IPS-15b (cell line): Measurements from ENCODE around the gene CLIP1.
"Not testable (repeated sequence)": the region's sequence is repeated elsewhere in the genome, so short reads cannot be mapped to it uniquely, and the experiment has no call there.

Experiments
- H3K27me3 ChIP-seq: one replicate; pipeline ENCODE4 v1.6.1; 2013; ENCODE audit warnings: low read length; ENCODE audit not compliant: control insufficient read depth, insufficient read depth
- H3K36me3 ChIP-seq: one replicate; pipeline ENCODE4 v1.6.1; 2013; ENCODE audit warnings: low read length; ENCODE audit not compliant: control insufficient read depth, insufficient read depth
- H3K4me1 ChIP-seq: one replicate; pipeline ENCODE4 v1.6.1; 2013; ENCODE audit warnings: mild to moderate bottlenecking, low read length; ENCODE audit not compliant: control insufficient read depth, insufficient read depth
- H3K4me3 ChIP-seq: one replicate; pipeline ENCODE4 v1.5.1; 2013; ENCODE audit warnings: low read depth, low read length
- H3K9ac ChIP-seq: one replicate; pipeline ENCODE4 v1.6.1; 2013; ENCODE audit warnings: low read depth, mild to moderate bottlenecking, low read length
- H3K9me3 ChIP-seq: one replicate; pipeline ENCODE4 v1.6.1; 2013; ENCODE audit warnings: mild to moderate bottlenecking, low read length; ENCODE audit not compliant: control insufficient read depth, insufficient read depth

The CLIP1 gene

DNA sequence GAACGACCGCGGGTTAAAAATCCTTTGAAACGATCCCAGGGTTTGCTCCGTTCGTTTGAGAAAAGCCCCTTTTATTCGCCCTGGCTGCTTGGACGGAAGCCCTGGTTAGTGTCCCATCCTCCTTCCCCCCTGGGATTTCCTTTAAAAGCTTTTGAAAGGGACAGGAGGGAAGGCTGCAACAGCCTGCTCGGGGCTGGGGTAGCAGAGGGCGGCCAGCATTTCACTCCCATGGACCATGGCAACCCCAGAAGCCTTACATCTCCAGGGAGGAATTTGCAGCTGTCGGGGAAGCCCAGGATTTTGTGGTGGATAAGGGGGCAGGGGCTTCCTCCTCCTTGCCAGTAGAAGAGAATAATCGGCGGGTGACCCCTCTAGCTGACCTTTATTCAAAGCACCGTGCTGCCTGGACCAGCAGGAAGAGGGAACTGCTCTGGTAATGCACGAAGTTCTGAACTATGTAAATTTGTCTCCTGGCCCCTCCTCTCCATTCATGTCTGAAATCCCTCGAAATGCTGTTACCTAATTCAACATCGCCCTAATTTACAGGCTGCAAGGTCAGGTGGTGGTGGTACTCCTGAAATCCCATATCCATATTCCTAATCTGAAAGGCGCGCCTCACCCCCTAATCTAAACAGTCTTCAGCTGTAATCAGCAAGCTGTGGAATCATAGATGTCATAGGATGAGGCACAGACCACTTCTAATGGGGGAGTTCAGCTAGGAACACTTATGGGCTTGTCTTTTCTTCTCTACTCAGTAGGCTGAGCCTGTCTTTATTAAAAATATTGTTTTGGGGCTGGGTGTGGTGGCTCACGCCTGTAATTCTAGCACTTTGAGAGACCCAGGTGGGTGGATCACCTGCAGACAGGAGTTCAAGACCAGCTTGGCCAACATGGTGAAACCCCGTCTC, 1.0 kb upstream of the CLIP1 start:
- Histone ChIP-seq H3K9me3 (no peaks in the 10 kb centered on the region), H3K9ac (peak overlapping the region; percentile 41), H3K36me3 (no peaks in the 10 kb centered on the region), H3K27me3 (no peaks in the 10 kb centered on the region), H3K4me1 (peaks cover 5% of the 10 kb centered on the region), H3K4me3 (peak overlapping the region; percentile 80)

DNA sequence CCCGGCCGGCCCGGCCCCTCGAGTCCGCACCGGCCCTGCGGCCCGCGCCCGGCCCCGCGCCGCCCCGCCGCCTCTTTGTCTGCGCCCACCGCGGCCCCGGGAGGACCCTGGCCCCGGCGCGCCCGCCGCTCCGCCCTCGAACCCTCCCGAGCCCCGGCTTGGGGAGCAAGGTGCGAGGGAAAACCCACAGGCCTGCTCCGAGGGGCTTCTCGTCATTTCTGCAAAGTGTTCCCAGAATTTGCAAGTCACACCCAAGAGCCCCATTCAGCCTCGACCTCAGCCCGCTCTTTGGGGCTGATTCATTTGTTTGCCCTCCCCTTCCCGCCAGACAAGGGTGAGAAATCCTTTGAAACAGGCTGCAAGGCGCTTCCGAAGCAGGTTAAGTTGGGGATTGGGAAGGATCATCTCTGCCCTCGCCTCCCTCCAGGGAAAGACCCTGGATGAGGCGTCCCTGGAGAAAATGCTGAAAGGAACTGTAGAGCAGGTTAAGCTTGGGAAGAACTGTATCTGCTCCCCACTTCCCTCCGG, 325 bp upstream of the CLIP1 start:
- peaks cover 5% of the 10 kb centered on the region for H3K4me1 ChIP-seq
- no peaks in the 10 kb centered on the region for H3K27me3 ChIP-seq
- no peaks in the 10 kb centered on the region for H3K36me3 ChIP-seq
- no peaks in the 10 kb centered on the region for H3K9me3 ChIP-seq
- H3K9ac ChIP-seq, result peak overlapping the region; percentile 41
- peak overlapping the region; percentile 80 for H3K4me3 ChIP-seq

DNA sequence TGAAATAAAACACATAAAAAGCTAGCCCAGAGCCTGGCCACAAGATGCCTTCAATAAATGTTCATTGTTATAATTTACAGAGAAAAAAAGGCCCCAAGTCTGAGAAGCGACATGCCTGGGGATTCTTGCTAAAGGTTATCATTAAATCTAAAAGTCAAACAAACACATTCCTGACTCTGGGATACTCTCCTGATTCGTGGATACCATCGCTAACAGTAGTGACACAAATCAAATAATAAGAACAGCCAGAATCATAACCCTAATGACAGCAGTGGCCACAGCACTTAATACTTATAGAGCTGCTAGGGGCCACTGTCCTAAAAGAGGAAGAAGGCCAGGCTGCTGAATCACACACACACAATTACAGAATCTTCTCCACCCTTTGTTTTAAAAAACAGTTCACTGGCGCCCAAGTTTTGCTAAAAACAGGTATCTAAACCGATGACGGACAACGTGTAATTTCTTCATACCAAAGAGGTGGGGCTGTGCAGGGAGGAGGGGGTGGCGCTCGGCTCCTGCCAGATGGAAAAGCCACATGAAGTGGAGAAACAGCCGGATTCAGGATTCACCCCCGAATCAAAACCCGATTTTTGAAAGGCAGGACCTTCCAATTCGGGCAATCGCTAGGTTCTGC, 1.2 kb downstream of the CLIP1 start:
- no peaks in the 10 kb centered on the region for H3K36me3 ChIP-seq
- no peaks in the 10 kb centered on the region for H3K27me3 ChIP-seq
- H3K4me3 ChIP-seq, result peak overlapping the region; percentile 79
- no peaks in the 10 kb centered on the region for H3K9me3 ChIP-seq
- peaks cover 5% of the 10 kb centered on the region for H3K4me1 ChIP-seq
- H3K9ac ChIP-seq, result no peak overlapping the region

DNA sequence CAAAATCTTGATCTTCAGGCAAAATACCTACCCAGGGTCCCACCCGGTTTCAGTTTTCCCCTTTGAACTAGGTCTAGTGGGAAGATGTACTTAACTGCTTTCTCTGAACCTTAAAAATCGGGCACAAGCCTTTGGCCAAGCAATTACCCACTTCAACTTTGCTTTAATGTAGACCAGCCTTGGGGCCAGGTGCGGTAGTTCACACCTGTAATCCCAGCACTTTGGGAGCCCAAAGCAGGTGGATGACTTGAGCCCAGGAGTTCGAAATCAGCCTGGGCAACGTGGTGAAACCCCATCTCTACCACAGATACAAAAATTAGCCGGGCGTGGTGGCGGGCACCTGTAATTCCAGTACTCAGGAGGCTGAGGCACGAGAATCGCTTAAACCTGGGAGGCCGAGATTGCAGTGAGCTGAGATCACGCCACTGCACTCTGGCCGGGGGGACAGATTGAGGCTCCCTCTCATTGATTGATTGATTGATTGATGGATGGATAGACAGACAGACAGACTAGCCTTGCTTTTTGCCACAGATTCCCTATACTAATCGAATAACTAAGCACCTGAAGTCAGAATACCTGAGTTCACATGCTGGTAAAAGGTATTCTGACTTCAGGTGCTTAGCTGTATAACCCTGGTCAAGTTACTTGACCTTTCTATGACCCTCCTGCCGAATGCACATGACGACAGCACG, 1.9 kb downstream of the CLIP1 start:
- no peak overlapping the region for H3K9ac ChIP-seq
- H3K4me3 ChIP-seq, result no peak overlapping the region
- H3K27me3 ChIP-seq, result no peaks in the 10 kb centered on the region
- no peaks in the 10 kb centered on the region for H3K36me3 ChIP-seq
- peaks cover 5% of the 10 kb centered on the region for H3K4me1 ChIP-seq
- no peaks in the 10 kb centered on the region for H3K9me3 ChIP-seq

DNA sequence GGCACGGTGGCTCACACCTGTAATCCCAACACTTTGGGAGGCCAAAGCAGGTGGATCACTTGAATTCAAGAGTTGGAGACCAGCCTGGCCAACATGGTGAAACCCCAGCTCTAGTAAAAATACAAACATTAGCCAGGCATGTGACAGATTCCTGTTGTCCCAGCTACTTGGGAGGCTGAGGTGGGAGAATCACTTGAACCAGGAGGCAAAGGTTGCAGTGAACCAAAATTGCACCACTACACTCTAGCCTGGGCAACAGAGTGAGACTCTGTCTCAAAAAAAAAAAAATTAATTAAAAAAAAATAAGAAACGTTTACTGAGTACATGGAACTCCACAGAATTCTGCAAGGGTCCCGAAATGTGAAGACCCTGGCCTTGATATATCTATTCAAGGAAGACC, 3.4 kb downstream of the CLIP1 start:
- H3K36me3 ChIP-seq, H3K9ac ChIP-seq, H3K4me1 ChIP-seq, H3K9me3 ChIP-seq, H3K4me3 ChIP-seq, H3K27me3 ChIP-seq: not testable (repeated sequence)

DNA sequence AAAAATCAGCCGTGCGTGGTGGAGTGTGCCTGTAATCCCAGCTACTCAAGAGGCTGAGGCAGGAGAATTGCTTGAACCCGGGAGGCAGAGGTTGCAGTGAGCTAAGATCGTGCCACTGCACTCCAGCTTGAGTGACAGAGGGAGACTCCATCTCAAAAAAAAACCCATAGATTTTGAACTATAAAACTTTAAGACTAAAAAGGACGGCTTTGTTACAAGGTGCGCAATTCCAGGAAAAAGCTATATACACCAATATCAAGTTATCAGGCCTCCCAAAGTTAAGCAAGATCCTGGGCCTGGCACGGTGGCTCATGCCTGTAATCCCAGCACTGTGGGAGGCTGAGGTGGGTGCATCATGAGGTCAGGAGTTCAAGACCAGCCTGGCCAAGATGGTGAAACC, 6.8 kb downstream of the CLIP1 start:
- not testable (repeated sequence) for H3K27me3 ChIP-seq, H3K36me3 ChIP-seq, H3K4me3 ChIP-seq, H3K4me1 ChIP-seq, H3K9me3 ChIP-seq, H3K9ac ChIP-seq

DNA sequence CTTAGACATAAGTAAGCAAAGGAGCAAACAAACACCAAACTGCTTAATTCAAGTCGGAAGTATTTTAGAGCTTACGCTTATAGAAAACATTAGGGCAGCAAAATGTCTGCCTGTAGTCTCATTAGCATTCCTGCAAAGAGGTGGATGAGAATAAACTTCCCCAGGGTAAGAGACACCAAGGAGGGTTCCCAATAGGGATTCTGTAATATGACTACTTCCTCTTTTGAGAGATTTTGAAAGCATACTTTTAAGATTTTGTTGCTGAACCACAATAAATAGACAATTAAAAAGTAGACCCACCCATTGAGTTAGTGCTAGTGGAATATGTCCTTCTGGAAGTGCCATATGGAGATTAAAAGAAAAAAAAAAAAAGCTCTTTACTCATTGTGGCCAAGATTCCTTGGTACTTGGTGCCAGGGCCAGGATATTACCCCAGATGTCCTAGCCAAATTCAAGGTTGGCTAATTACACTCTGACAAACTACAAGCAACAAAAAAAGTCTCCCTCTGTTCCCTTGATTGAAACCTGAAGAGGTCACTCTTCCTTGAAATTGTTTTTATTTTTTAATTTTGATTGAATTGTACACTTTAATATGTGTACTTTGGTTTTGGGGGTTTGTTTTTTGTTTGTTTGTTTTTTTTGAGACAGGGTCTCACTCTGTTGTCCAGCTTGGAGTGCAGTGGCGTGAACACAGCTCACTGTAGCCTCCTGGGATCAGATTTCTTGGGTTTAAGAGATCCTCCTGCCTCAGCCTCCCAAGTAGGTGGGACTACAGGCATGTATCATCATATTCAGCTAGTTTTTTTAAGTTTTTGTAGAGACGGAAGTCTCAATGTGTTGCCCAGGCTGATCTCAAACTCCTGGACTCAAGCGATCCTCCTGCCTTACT, 8.7 kb downstream of the CLIP1 start:
- Histone ChIP-seq H3K4me1 (no peaks in the 10 kb centered on the region), H3K27me3 (no peaks in the 10 kb centered on the region), H3K4me3 (no peak overlapping the region), H3K9ac (no peak overlapping the region), H3K9me3 (no peaks in the 10 kb centered on the region), H3K36me3 (no peaks in the 10 kb centered on the region)

DNA sequence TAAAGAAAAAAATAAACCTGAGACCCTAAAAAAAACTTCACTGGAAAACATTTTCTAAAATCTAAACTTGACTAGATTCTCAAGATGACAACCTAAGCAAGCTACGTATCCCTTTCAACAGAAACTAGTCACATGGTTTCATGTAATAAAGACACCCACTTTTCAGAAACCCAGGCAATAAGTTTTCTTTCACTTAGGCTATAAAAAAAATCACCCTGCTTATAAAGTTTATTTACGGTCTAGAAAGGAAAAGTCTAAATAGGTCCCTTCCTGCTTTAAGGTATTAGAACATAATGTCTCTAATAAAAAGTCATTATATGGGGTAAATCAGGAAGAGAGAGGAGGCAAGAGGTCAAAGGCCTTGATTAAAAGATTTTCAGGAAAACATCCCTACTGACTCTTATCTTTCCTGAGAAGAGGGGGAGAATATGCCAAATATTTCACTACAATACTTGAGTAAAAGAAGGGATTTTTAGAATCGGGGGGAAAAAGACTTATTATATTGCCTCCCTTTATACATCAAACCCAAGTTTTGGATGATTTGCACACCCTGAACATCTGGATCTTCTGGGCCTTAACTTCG, 9.5 kb downstream of the CLIP1 start:
- Histone ChIP-seq H3K36me3 (no peaks in the 10 kb centered on the region), H3K27me3 (no peaks in the 10 kb centered on the region), H3K4me3 (no peak overlapping the region), H3K9ac (no peak overlapping the region), H3K4me1 (no peaks in the 10 kb centered on the region), H3K9me3 (no peaks in the 10 kb centered on the region)

DNA sequence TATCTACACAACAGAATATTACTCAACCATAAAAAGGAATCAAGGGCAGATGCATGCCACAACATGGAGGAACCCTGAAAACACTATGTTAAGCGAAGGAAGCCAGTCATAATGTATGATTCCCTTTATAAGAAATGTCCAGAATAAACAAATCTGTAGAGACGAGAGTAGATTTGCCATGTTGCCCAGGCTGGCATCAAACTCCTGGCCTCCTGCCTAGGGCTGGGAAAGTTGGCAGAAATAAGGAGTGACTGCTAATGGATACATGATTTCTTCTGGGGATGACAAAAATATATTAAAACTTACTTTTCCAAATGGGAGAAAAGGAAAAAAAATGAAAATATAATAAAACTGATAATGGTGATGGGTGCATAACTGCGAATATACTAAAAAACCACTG, 10.9 kb downstream of the CLIP1 start:
- no peak overlapping the region for H3K4me3 ChIP-seq
- H3K9me3 ChIP-seq, result no peaks in the 10 kb centered on the region

DNA sequence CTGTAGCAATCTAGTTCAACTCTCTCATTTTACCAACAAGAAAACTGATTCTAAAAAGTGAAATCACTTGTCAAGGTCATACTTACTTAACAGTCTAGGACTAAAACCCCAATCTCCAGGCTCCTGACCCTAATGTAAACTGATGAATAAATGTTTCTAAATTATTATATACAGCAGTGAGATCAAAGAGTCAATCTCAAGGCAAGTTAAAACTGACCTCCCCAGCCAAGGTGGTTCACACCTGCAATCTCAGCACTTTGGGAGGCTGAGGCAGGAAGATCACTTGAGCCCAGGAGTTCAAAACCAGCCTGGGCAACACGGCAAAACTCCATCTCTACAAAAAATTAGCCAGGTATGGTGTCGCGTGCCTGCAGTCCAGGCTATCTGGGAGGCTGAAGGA, 15.3 kb downstream of the CLIP1 start:
- H3K27me3 ChIP-seq, result no peaks in the 10 kb centered on the region
- no peaks in the 10 kb centered on the region for H3K4me1 ChIP-seq
- no peaks in the 10 kb centered on the region for H3K36me3 ChIP-seq
- H3K4me3 ChIP-seq, result no peak overlapping the region
- H3K9ac ChIP-seq, result no peak overlapping the region
- H3K9me3 ChIP-seq, result no peaks in the 10 kb centered on the region

More for the DNA sequence above, 10.9 kb downstream of the CLIP1 start:
- H3K36me3 ChIP-seq, result no peaks in the 10 kb centered on the region
- H3K4me1 ChIP-seq, result no peaks in the 10 kb centered on the region
- no peak overlapping the region for H3K9ac ChIP-seq
- H3K27me3 ChIP-seq, result no peaks in the 10 kb centered on the region

DNA sequence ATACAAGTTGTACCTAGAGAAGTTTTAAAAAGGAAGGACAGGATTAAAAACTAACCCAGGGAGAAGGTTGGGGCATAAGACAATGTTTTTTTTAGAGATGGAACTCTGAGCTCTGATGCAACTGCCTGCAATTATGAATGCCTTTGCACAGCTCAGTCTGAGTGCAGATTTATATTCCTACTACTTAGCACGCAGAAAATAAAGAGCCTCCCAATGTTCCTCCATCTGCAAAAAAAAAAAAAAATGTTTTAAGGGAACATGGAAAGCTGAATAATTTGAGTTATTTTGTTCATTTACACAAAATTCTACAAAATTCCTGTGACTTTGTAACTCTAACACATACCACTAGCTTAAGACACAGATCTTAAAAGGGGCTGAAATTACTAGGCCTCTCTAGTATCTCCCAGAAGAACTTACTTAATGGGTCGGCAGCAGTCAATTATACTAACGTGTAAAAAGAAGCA, 15.7 kb downstream of the CLIP1 start:
- no peak overlapping the region for H3K9ac ChIP-seq
- H3K27me3 ChIP-seq, result no peaks in the 10 kb centered on the region
- no peak overlapping the region for H3K4me3 ChIP-seq
- no peaks in the 10 kb centered on the region for H3K4me1 ChIP-seq
- H3K36me3 ChIP-seq, result no peaks in the 10 kb centered on the region
- H3K9me3 ChIP-seq, result no peaks in the 10 kb centered on the region
